MCF 10A (cell line): ENCODE data around the gene PFN1. TPM values are rescaled to one million over a fixed set of nuclear protein-coding genes. Genes with fewer than 3 reads are reported as not detected.

Source experiments
- BruUV-seq: library from RNA; stranded (reverse); fragments of 400-500 nt; replicated peaks from 2 replicates; lab custom pipeline; 2021; lab: Mats Ljungman, UMichigan
- CTCF ChIA-PET: fragments of 300-600 bp; sonication (Branson Sonifier 250); formaldehyde crosslinking; extraction: SDS; loops from one replicate; lab custom pipeline; 2021; ENCODE audit warnings: antibody characterized with exemption, inconsistent platforms; lab: Yijun Ruan, JAX
- POLR2A ChIA-PET: fragments of 300-600, 350-650 bp; sonication (Branson Sonifier 250); formaldehyde crosslinking; extraction: SDS; loops from one replicate; lab custom pipeline; 2020; ENCODE audit warnings: antibody characterized with exemption, inconsistent platforms; lab: Yijun Ruan, JAX
- DNase-seq: peaks from one replicate; pipeline ENCODE4 v3.0.0-alpha.2; 2018; ENCODE audit not compliant: unreplicated experiment
- H3K27ac Mint-ChIP-seq: one replicate; pipeline ENCODE4 v1.8.0; 2022; ENCODE audit warnings: mild to moderate bottlenecking, low read depth, mixed read lengths; ENCODE audit not compliant: unreplicated experiment
- H3K27me3 Mint-ChIP-seq: one replicate; pipeline ENCODE4 v1.8.0; 2022; ENCODE audit warnings: mixed read lengths; ENCODE audit not compliant: insufficient read depth, unreplicated experiment
- H3K36me3 Mint-ChIP-seq: one replicate; pipeline ENCODE4 v1.8.0; 2022; ENCODE audit warnings: mild to moderate bottlenecking, moderate library complexity, mixed read lengths; ENCODE audit not compliant: insufficient read depth, unreplicated experiment
- H3K4me1 Mint-ChIP-seq: one replicate; pipeline ENCODE4 v1.8.0; 2022; ENCODE audit warnings: mixed read lengths; ENCODE audit not compliant: insufficient read depth, unreplicated experiment
- H3K4me3 Mint-ChIP-seq: one replicate; pipeline ENCODE4 v1.8.0; 2022; ENCODE audit warnings: mild to moderate bottlenecking, moderate library complexity, mixed read lengths; ENCODE audit not compliant: unreplicated experiment
- H3K9me3 Mint-ChIP-seq: one replicate; pipeline ENCODE4 v1.8.0; 2022; ENCODE audit warnings: mixed read lengths; ENCODE audit not compliant: unreplicated experiment
- intact Hi-C: fragments of 100-400 bp; cut with micrococcal nuclease; formaldehyde crosslinking; loops from 2 replicates; pipeline ENCODE4 v1.14.1; 2022
- total RNA-seq: library from RNA; stranded (reverse); gene quantifications from 2 replicates; pipeline ENCODE4 v1.2.3, GENCODE V29; 2022
- TF ChIP-seq, protein P1 (sequence below): fragments of 200-600 bp; IDR thresholded peaks from one replicate; pipeline ENCODE4 v1.8.0; 2022; ENCODE audit warnings: antibody characterized with exemption, mild to moderate bottlenecking; ENCODE audit not compliant: unreplicated experiment

Gene PFN1
- total RNA-seq, 1 experiment from 2014 or later, result 1,106 TPM

DNA sequence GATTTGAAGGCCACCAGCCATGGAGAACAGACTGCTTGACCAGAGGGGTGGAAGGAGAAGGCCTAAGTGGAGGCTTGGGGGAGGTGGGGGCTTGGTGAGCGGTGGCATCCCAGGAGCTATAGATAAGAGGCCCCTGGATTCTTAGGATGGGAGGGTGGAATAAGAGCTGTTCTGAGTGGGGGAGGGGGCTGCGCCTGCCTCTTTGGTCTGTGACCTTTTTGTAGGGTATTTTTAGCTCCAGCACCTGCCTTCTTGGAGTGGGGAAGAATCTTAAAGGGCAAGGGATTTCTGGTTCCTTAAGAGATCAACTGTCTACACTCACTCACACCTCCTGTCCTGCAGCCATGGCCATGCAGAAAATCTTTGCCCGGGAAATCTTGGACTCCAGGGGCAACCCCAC lies 3.2 kb upstream of the PFN1 start:
- H3K4me3 Mint-ChIP-seq, result peak overlapping the region; percentile 74
- TF ChIP-seq, protein P1, sequence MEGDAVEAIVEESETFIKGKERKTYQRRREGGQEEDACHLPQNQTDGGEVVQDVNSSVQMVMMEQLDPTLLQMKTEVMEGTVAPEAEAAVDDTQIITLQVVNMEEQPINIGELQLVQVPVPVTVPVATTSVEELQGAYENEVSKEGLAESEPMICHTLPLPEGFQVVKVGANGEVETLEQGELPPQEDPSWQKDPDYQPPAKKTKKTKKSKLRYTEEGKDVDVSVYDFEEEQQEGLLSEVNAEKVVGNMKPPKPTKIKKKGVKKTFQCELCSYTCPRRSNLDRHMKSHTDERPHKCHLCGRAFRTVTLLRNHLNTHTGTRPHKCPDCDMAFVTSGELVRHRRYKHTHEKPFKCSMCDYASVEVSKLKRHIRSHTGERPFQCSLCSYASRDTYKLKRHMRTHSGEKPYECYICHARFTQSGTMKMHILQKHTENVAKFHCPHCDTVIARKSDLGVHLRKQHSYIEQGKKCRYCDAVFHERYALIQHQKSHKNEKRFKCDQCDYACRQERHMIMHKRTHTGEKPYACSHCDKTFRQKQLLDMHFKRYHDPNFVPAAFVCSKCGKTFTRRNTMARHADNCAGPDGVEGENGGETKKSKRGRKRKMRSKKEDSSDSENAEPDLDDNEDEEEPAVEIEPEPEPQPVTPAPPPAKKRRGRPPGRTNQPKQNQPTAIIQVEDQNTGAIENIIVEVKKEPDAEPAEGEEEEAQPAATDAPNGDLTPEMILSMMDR, result no peak
- intact Hi-C loops, result no loop called here
- no peaks in the 10 kb centered on the region for H3K27me3 Mint-ChIP-seq
- peaks cover 17% of the 10 kb centered on the region for H3K4me1 Mint-ChIP-seq
- CTCF ChIA-PET, result interaction anchor here (0.7 to 1.3 kb wide), 3 partner anchors 11 to 440 kb away, joined by 3 read pairs; no protein-coding TSS in a partner anchor
- H3K36me3 Mint-ChIP-seq, result peaks cover 20% of the 10 kb centered on the region
- no peaks in the 10 kb centered on the region for H3K9me3 Mint-ChIP-seq
- DNase-seq, result no peak
- BruUV-seq, result no TSS peak
- POLR2A ChIA-PET, result interaction anchor here (0.7 to 21.5 kb wide), 5 partner anchors 12 to 46 kb away, joined by 3 to 639 read pairs (median 4); partner anchors contain the start of genes INCA1, KIF1C, RNF167 and SLC25A11
- peak overlapping the region; percentile 74 for H3K27ac Mint-ChIP-seq

DNA sequence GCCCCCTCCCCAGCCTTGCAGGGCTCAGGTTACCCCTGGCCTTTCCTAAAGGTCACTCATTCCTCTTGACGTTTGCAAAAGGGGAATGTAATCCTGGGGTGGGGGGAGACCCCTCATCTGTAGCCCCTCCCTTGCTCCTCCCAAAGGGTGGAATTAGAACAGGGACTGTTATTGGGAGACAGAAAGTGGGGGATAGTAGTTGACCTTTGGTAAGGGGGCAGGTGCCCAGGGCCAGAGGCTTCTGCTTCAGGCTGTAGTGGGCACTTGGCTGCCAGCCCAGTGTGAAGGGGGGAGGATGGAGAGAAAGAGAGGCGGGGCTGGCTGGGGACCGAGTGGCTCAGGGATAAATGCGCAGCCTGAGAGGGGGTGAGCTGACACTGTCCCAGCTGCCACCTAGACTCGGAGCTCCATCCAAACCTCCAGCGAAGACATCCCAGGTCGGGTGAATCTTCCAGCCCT lies 2.4 kb upstream of the PFN1 start, which contains the start of gene ENO3:
Gene ENO3, plus strand, starts transcription at position 374 of the 459 bp plus-strand sequence. CDS start 711 bp downstream, outside the sequence.
- Mint-ChIP-seq H3K4me1 (peaks cover 23% of the 10 kb centered on the region), H3K36me3 (peaks cover 27% of the 10 kb centered on the region), H3K27me3 (no peaks in the 10 kb centered on the region), H3K9me3 (no peaks in the 10 kb centered on the region), H3K27ac (peak within 1 kb of the TSS; percentile 74), H3K4me3 (peak within 1 kb of the TSS; percentile 74)
- TF ChIP-seq, protein P1, result no peak
- no TSS peak for BruUV-seq
- intact Hi-C loops, result no loop called here
- CTCF ChIA-PET, result interaction anchor here (0.6 to 0.7 kb wide), 3 partner anchors 12 to 441 kb away, joined by 3 read pairs; no protein-coding TSS in a partner anchor
- POLR2A ChIA-PET, result interaction anchor here (0.6 to 21.5 kb wide), 7 partner anchors 9 to 229 kb away, joined by 3 to 639 read pairs (median 4); partner anchors contain the start of genes RNF167, SLC25A11 and SPAG7
- DNase-seq, result no peak

DNA sequence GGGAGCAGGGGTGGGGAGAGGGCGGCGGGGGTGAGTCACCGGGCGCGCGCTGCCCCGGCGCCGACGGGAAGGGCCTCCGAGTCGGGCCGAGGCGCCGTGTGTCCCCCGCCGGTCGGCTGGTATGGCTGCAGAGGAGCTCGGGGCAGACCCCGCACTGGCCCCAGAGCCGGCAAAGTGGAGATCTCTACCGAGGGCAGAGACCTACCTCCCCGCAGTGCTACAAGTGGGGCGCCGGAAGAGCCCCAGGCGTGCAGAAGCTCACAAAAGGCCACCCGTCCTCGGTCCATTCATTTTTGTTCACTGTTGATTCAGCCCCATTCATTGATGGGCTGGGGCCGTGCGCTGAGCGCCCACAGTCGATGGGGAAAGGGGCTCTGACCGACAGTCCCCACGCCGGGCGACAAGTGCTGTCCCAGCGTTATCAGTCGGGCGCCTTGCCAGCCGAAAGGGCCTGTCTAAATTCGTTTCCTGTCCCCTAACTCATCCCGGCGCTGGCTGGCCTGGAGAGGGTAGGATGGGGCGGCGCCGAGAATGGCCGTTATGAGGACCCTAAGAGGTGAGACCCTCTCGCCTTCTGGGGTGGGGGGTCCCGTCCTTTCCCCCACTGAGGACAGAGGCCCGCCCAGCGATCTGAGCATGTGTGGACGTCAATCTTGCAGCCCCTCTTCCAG lies 1.9 kb upstream of the PFN1 start:
- Mint-ChIP-seq H3K9me3 (no peaks in the 10 kb centered on the region), H3K4me3 (peak overlapping the region; percentile 74), H3K27me3 (no peaks in the 10 kb centered on the region), H3K27ac (peak overlapping the region; percentile 74), H3K36me3 (peaks cover 33% of the 10 kb centered on the region), H3K4me1 (peaks cover 29% of the 10 kb centered on the region)
- ChIA-PET POLR2A (interaction anchor here (0.6 to 21.5 kb wide), 9 partner anchors 9 to 228 kb away, joined by 3 to 639 read pairs (median 4); partner anchors contain the start of genes INCA1, KIF1C, RNF167 and SLC25A11), CTCF (interaction anchor here (0.6 kb wide), 1 partner anchor 62 kb away, joined by 3 read pairs; no protein-coding TSS in a partner anchor)
- BruUV-seq, result TSS peak; percentile 72
- TF ChIP-seq, protein P1, result no peak
- intact Hi-C loops, result no loop called here
- DNase-seq, result no peak
